ENCODE measurements around the gene NKAIN4. TPM values are rescaled to one million over a fixed set of nuclear protein-coding genes. Genes with fewer than 3 reads are reported as not detected.
A peak's percentile ranks its signal among the peaks of the same experiment; 100 is the strongest.
"Not testable (repeated sequence)": the region's sequence is repeated elsewhere in the genome, so short reads cannot be mapped to it uniquely, and the experiment has no call there.

The NKAIN4 gene
- polyA plus RNA-seq, 1 donor (not counting 4 experiments of a cell fraction or from before 2014, with no cell fraction given): not detected

- DNase-seq (ENCODE audit: low read depth, low spot score) (no peak), FAIRE-seq (no peak)
- dilution Hi-C loops (cut with MboI; ENCODE audit: extremely low pct_ligation_motif_present, low sequenced_read_pairs): loop anchor here (10.0 kb wide), 1 partner anchor 62 kb away; no protein-coding TSS in a partner anchor
- no peaks in the 10 kb centered on the region for H3K4me1 ChIP-seq (ENCODE audit: control insufficient read depth, extremely low read depth, insufficient read depth, low read length)
- H3K79me2 ChIP-seq (ENCODE audit: control insufficient read depth, insufficient read depth, low read length): no peaks in the 10 kb centered on the region
- no peak overlapping the region for H3K4me3 ChIP-seq (ENCODE audit: control insufficient read depth in 2 of 3, extremely low read depth in 1 of 3, insufficient read depth in 2 of 3, low read depth in 1 of 3, low read length in 3 of 3)
- TF ChIP-seq EZH2 (IDR thresholded peaks at IDR 0.05; ENCODE audit: low read length): no peak
- TF ChIP-seq CTCF (optimal IDR thresholded peaks at IDR 0.05 in 1 of 3, IDR thresholded peaks at IDR 0.05 in 1 of 3, conservative IDR thresholded peaks at IDR 0.05 in 1 of 3; ENCODE audit: extremely low read depth in 1 of 3, insufficient read depth in 2 of 3, low read length in 3 of 3): peak; percentile 80 to 88 (median 83)
- no peaks in the 10 kb centered on the region for H3K9me1 ChIP-seq (ENCODE audit: control insufficient read depth, extremely low read depth, insufficient read depth, low read length)
- peaks cover 13% of the 10 kb centered on the region for H3K27me3 ChIP-seq (ENCODE audit: control insufficient read depth, extremely low read depth, insufficient read depth, low read length)
- H3K9ac ChIP-seq (ENCODE audit: control insufficient read depth, extremely low read depth, insufficient read depth, low read length): no peak overlapping the region
- H3K27ac ChIP-seq (ENCODE audit: control insufficient read depth, insufficient read depth, low read length): no peak overlapping the region
- no peaks in the 10 kb centered on the region for H3K9me3 ChIP-seq (ENCODE audit: control insufficient read depth, low read depth, low read length)
- H3K36me3 ChIP-seq (ENCODE audit: control insufficient read depth in 2 of 2, extremely low read depth in 1 of 2, insufficient read depth in 2 of 2, low read length in 2 of 2): no peaks in the 10 kb centered on the region
- no peak overlapping the region for H2AFZ ChIP-seq (ENCODE audit: control insufficient read depth, low read length)
- H3K4me2 ChIP-seq (ENCODE audit: control insufficient read depth, extremely low read depth, insufficient read depth, low read depth, low read length): no peak overlapping the region
- no peaks in the 10 kb centered on the region for H4K20me1 ChIP-seq (ENCODE audit: control insufficient read depth, extremely low read depth, insufficient read depth, low read length)
Measured at GRCh38 chr20:63223121-63223825, 31.0 kb downstream of the NKAIN4 start.

GRCh38 chr20:63222541-63222940, 31.7 kb downstream of the NKAIN4 start:
- Histone ChIP-seq H3K9me3 (ENCODE audit: control insufficient read depth, low read depth, low read length) (no peaks in the 10 kb centered on the region), H2AFZ (ENCODE audit: control insufficient read depth, low read length) (no peak overlapping the region), H4K20me1 (ENCODE audit: control insufficient read depth, extremely low read depth, insufficient read depth, low read length) (no peaks in the 10 kb centered on the region), H3K27ac (ENCODE audit: control insufficient read depth, insufficient read depth, low read length) (no peak overlapping the region), H3K27me3 (ENCODE audit: control insufficient read depth, extremely low read depth, insufficient read depth, low read length) (peaks cover 13% of the 10 kb centered on the region), H3K79me2 (ENCODE audit: control insufficient read depth, insufficient read depth, low read length) (no peaks in the 10 kb centered on the region), H3K9me1 (ENCODE audit: control insufficient read depth, extremely low read depth, insufficient read depth, low read length) (no peaks in the 10 kb centered on the region), H3K36me3 (ENCODE audit: control insufficient read depth in 2 of 2, extremely low read depth in 1 of 2, insufficient read depth in 2 of 2, low read length in 2 of 2) (no peaks in the 10 kb centered on the region), H3K4me2 (ENCODE audit: control insufficient read depth, extremely low read depth, insufficient read depth, low read depth, low read length) (no peak overlapping the region), H3K4me1 (ENCODE audit: control insufficient read depth, extremely low read depth, insufficient read depth, low read length) (no peaks in the 10 kb centered on the region), H3K9ac (ENCODE audit: control insufficient read depth, extremely low read depth, insufficient read depth, low read length) (no peak overlapping the region), H3K4me3 (ENCODE audit: control insufficient read depth in 2 of 3, extremely low read depth in 1 of 3, insufficient read depth in 2 of 3, low read depth in 1 of 3, low read length in 3 of 3) (no peak overlapping the region)
- DNase-seq (ENCODE audit: low read depth, low spot score) (no peak), FAIRE-seq (no peak)
- dilution Hi-C loops (cut with MboI; ENCODE audit: extremely low pct_ligation_motif_present, low sequenced_read_pairs): loop anchor here (10.0 kb wide), 1 partner anchor 62 kb away; no protein-coding TSS in a partner anchor
- no peak for TF ChIP-seq EZH2 (IDR thresholded peaks at IDR 0.05; ENCODE audit: low read length)
- TF ChIP-seq CTCF (optimal IDR thresholded peaks at IDR 0.05 in 1 of 3, IDR thresholded peaks at IDR 0.05 in 1 of 3, conservative IDR thresholded peaks at IDR 0.05 in 1 of 3; ENCODE audit: extremely low read depth in 1 of 3, insufficient read depth in 2 of 3, low read length in 3 of 3): no peak

- not testable (repeated sequence) for H3K4me3 ChIP-seq (ENCODE audit: control insufficient read depth in 2 of 3, extremely low read depth in 1 of 3, insufficient read depth in 2 of 3, low read depth in 1 of 3, low read length in 3 of 3); H3K9ac ChIP-seq (ENCODE audit: control insufficient read depth, extremely low read depth, insufficient read depth, low read length); H3K9me3 ChIP-seq (ENCODE audit: control insufficient read depth, low read depth, low read length); H2AFZ ChIP-seq (ENCODE audit: control insufficient read depth, low read length); H3K4me1 ChIP-seq (ENCODE audit: control insufficient read depth, extremely low read depth, insufficient read depth, low read length); H3K27ac ChIP-seq (ENCODE audit: control insufficient read depth, insufficient read depth, low read length); H3K9me1 ChIP-seq (ENCODE audit: control insufficient read depth, extremely low read depth, insufficient read depth, low read length); DNase-seq (ENCODE audit: low read depth, low spot score); H3K36me3 ChIP-seq (ENCODE audit: control insufficient read depth in 2 of 2, extremely low read depth in 1 of 2, insufficient read depth in 2 of 2, low read length in 2 of 2); FAIRE-seq; H4K20me1 ChIP-seq (ENCODE audit: control insufficient read depth, extremely low read depth, insufficient read depth, low read length); H3K79me2 ChIP-seq (ENCODE audit: control insufficient read depth, insufficient read depth, low read length); H3K4me2 ChIP-seq (ENCODE audit: control insufficient read depth, extremely low read depth, insufficient read depth, low read depth, low read length)
- dilution Hi-C loops (cut with MboI; ENCODE audit: extremely low pct_ligation_motif_present, low sequenced_read_pairs): loop anchor here (10.0 kb wide), 1 partner anchor 63 kb away; no protein-coding TSS in a partner anchor
- peaks cover 13% of the 10 kb centered on the region for H3K27me3 ChIP-seq (ENCODE audit: control insufficient read depth, extremely low read depth, insufficient read depth, low read length)
Measured at GRCh38 chr20:63221400-63222053, 32.7 kb downstream of the NKAIN4 start.

All from keratinocyte (primary cell).